IMR-90 (cell line): Measurements from ENCODE around the gene CARD14. TPM values are rescaled to one million over a fixed set of nuclear protein-coding genes. Genes with fewer than 3 reads are reported as not detected.

Experiments used
- ATAC-seq: fragments of 200-7000 bp; cut with Tn5 transposase; 2 replicates; pipeline ENCODE4 v1.9.1; 2020; ENCODE audit warnings: low read depth, mild to moderate bottlenecking, moderate library complexity
- BruUV-seq: library from RNA; stranded (reverse); fragments of 400-500 nt; replicated peaks from 2 replicates; lab custom pipeline; 2021; lab: Mats Ljungman, UMichigan
- CTCF ChIA-PET: fragments of 300-600 bp; formaldehyde crosslinking; extraction: SDS; loops from one replicate; lab custom pipeline; 2021; ENCODE audit warnings: antibody characterized with exemption; lab: Yijun Ruan, JAX
- POLR2A ChIA-PET: fragments of 300-600 bp; sonication (Branson Sonifier 250); formaldehyde crosslinking; loops from one replicate; lab custom pipeline; 2022; ENCODE audit warnings: antibody characterized with exemption; ENCODE audit not compliant: unreplicated experiment; lab: Charles Lee
- DNase-seq: peaks from one replicate; pipeline ENCODE4 v3.0.0; 2013
- H2AFZ ChIP-seq: replicated peaks from 2 replicates; pipeline ENCODE3; 2013; ENCODE audit warnings: low read length, mild to moderate bottlenecking; ENCODE audit not compliant: poor library complexity
- H2AK5ac ChIP-seq: 2 replicates; pipeline ENCODE4 v1.6.1; 2013; ENCODE audit warnings: low read depth, low read length, inconsistent platforms
- H2AK9ac ChIP-seq: replicated peaks from 2 replicates; pipeline ENCODE3; 2013; ENCODE audit warnings: mild to moderate bottlenecking, low read depth, low read length, moderate library complexity; ENCODE audit not compliant: poor library complexity
- H2BK120ac ChIP-seq: 2 replicates; pipeline ENCODE4 v1.6.1; 2013; ENCODE audit warnings: low read depth, low read length, inconsistent platforms
- H2BK15ac ChIP-seq: 3 replicates; pipeline ENCODE4 v1.6.1; 2013; ENCODE audit warnings: low read depth, low read length, inconsistent platforms
- H2BK20ac ChIP-seq: 2 replicates; pipeline ENCODE4 v1.6.1; 2013; ENCODE audit warnings: low read depth, mild to moderate bottlenecking, inconsistent platforms, low read length, moderate library complexity
- H2BK5ac ChIP-seq: 2 replicates; pipeline ENCODE4 v1.6.1; 2013; ENCODE audit warnings: mild to moderate bottlenecking, low read depth, low read length, inconsistent platforms; ENCODE audit not compliant: poor library complexity, severe bottlenecking
- H3K14ac ChIP-seq: replicated peaks from 2 replicates; pipeline ENCODE4 v1.6.1; 2013; ENCODE audit warnings: low read depth, low read length, inconsistent platforms
- H3K18ac ChIP-seq: 2 replicates; pipeline ENCODE4 v1.6.1; 2013; ENCODE audit warnings: low read depth, low read length, control low read depth
- H3K23ac ChIP-seq: 2 replicates; pipeline ENCODE4 v1.6.1; 2013; ENCODE audit warnings: low read depth, low read length, inconsistent platforms
- H3K27ac ChIP-seq: 2 replicates; pipeline ENCODE4 v1.5.1; 2013; ENCODE audit warnings: mild to moderate bottlenecking, control low read depth, low read length; ENCODE audit not compliant: insufficient read depth
- H3K27me3 ChIP-seq: 2 replicates; pipeline ENCODE4 v1.6.1; 2013; ENCODE audit warnings: low read length; ENCODE audit not compliant: control insufficient read depth, insufficient read depth
- H3K36me3 ChIP-seq: 2 replicates; pipeline ENCODE4 v1.6.1; 2013; ENCODE audit warnings: low read length, mixed read lengths; ENCODE audit not compliant: control insufficient read depth, insufficient read depth
- H3K4ac ChIP-seq: 2 replicates; pipeline ENCODE4 v1.6.1; 2013; ENCODE audit warnings: low read depth, low read length, inconsistent platforms
- H3K4me1 ChIP-seq: 2 replicates; pipeline ENCODE4 v1.6.1; 2013; ENCODE audit warnings: low read length, mixed read lengths; ENCODE audit not compliant: control insufficient read depth, insufficient read depth
- H3K4me2 ChIP-seq: 2 replicates; pipeline ENCODE4 v1.6.1; 2013; ENCODE audit warnings: low read depth, mild to moderate bottlenecking, control low read depth, low read length, moderate library complexity
- H3K4me3 ChIP-seq: 2 replicates; pipeline ENCODE4 v1.5.1; 2013; ENCODE audit warnings: low read depth, mild to moderate bottlenecking, control low read depth, low read length, moderate library complexity; ENCODE audit not compliant: insufficient read depth
- H3K56ac ChIP-seq: 2 replicates; pipeline ENCODE4 v1.6.1; 2013; ENCODE audit warnings: low read length, inconsistent platforms; ENCODE audit not compliant: insufficient read depth; ENCODE audit errors: extremely low read depth
- H3K79me1 ChIP-seq, 2 experiments: 2 replicates each; pipeline ENCODE4 v1.6.1; 2013; ENCODE audit warnings: low read length in 2 of 2, inconsistent platforms in 1 of 2, low read depth in 1 of 2
- H3K9ac ChIP-seq: 2 replicates; pipeline ENCODE4 v1.6.1; 2013; ENCODE audit warnings: low read depth, low read length, control low read depth
- H3K9me1 ChIP-seq: 2 replicates; pipeline ENCODE4 v1.6.1; 2013; ENCODE audit warnings: low read length, inconsistent platforms; ENCODE audit not compliant: insufficient read depth
- H3K9me3 ChIP-seq: 2 replicates; pipeline ENCODE4 v1.6.1; 2013; ENCODE audit warnings: low read length; ENCODE audit not compliant: control insufficient read depth, insufficient read depth
- H4K20me1 ChIP-seq: 2 replicates; pipeline ENCODE4 v1.6.1; 2013; ENCODE audit warnings: low read length, inconsistent platforms; ENCODE audit not compliant: insufficient read depth
- H4K5ac ChIP-seq: 2 replicates; pipeline ENCODE4 v1.6.1; 2013; ENCODE audit warnings: mild to moderate bottlenecking, low read depth, low read length, control low read depth
- H4K8ac ChIP-seq, 2 experiments: 2 replicates each; pipeline ENCODE4 v1.6.1; 2013; ENCODE audit warnings: low read depth in 2 of 2, low read length in 2 of 2, control low read depth in 1 of 2, inconsistent platforms in 1 of 2
- H4K91ac ChIP-seq: 2 replicates; pipeline ENCODE4 v1.6.1; 2013; ENCODE audit warnings: low read depth, low read length, inconsistent platforms; ENCODE audit not compliant: insufficient read depth
- CTCF ChIP-seq: conservative IDR thresholded peaks from 2 replicates; pipeline ENCODE4 v1.5.1; 2012; ENCODE audit warnings: mild to moderate bottlenecking, low read depth, low read length, improper control_type of control experiment
- ELK1 ChIP-seq: fragments of 150-350 bp; IDR thresholded peaks from 2 replicates; pipeline ENCODE4 v1.6.1; 2016; ENCODE audit warnings: low read depth, mild to moderate bottlenecking, low read length, moderate library complexity, borderline replicate concordance
- RFX5 ChIP-seq: IDR thresholded peaks from 2 replicates; pipeline ENCODE4 v1.8.0; 2012; ENCODE audit warnings: low read depth, mild to moderate bottlenecking, low read length, moderate library complexity
- WGBS, 2 experiments: methylation state at CpG; one replicate each; pipeline versions ENCODE4 v1.1.5 to v1.1.7; 2013; ENCODE audit warnings: missing lambda C conversion rate in 2 of 2; ENCODE audit not compliant: insufficient read length in 1 of 2; ENCODE audit errors: extremely low coverage in 2 of 2; 5-methylcytosine and 5-hydroxymethylcytosine counted together
- dilution Hi-C: fragments of 300-500 bp; cut with HindIII; formaldehyde crosslinking; loops from one replicate; pipeline ENCODE4 v1.14.3; 2018; ENCODE audit warnings: low sequenced_read_pairs; ENCODE audit not compliant: unreplicated experiment
- in situ Hi-C: fragments of 300-500 bp; cut with MboI; formaldehyde crosslinking; loops from 3 replicates; pipeline ENCODE4 v1.14.3; 2019; ENCODE audit warnings: low sequenced_read_pairs, inconsistent platforms, mixed read lengths
- intact Hi-C: fragments of 100-400 bp; cut with micrococcal nuclease; formaldehyde crosslinking; loops from 2 replicates; pipeline ENCODE4 v1.10.0; 2022
- polyA plus RNA-seq, 3 experiments: library from polyadenylated mRNA; depleted of rRNA; stranded (reverse); fragments of >200 nt; gene quantifications; 2 replicates each; pipeline ENCODE4 v1.2.3, GENCODE V29; 2012; ENCODE audit warnings: low replicate concordance in 1 of 3
- total RNA-seq: library from RNA; depleted of rRNA; stranded (reverse); fragments of >200 nt; gene quantifications from 2 replicates; pipeline ENCODE4 v1.2.3, GENCODE V29; 2012

Gene CARD14
- total and polyA plus RNA-seq, 2 of the 4 experiments (the other 2 are of a cell fraction), result not detected

GRCh38 chr17:80212109-80212508, 42.3 kb downstream of the CARD14 start:
- Histone ChIP-seq H3K4ac (no peak overlapping the region), H3K27ac (no peak overlapping the region), H4K20me1 (peaks cover 11% of the 10 kb centered on the region), H3K9ac (no peak overlapping the region), H3K14ac (no peak overlapping the region), H3K27me3 (no peaks in the 10 kb centered on the region), H3K23ac (no peak overlapping the region), H2BK15ac (no peak overlapping the region), H3K36me3 (peaks cover 75% of the 10 kb centered on the region), H3K4me3 (no peak overlapping the region), H3K9me3 (no peaks in the 10 kb centered on the region), H4K5ac (no peak overlapping the region), H4K8ac (no peak overlapping the region), H3K56ac (no peak overlapping the region), H2BK5ac (no peak overlapping the region), H3K4me2 (no peak overlapping the region), H4K91ac (no peak overlapping the region), H3K4me1 (no peaks in the 10 kb centered on the region), H2AK9ac (no peak overlapping the region), H2AFZ (no peak overlapping the region), H2BK120ac (no peak overlapping the region), H3K9me1 (peaks cover 8% of the 10 kb centered on the region), H2AK5ac (no peak overlapping the region), H3K18ac (no peak overlapping the region), H2BK20ac (no peak overlapping the region), H3K79me1 (peaks cover 6 to 8% of the 10 kb centered on the region in 2 experiments)
- intact Hi-C loops (no loop called here), in situ Hi-C loops (no loop called here), dilution Hi-C loops (no loop called here)
- WGBS, 2 experiments, result 99% methylated on average over 14 of the region's 22 CpGs; no CpG with 5 or more reads in 1 of the 2 experiments
- ChIA-PET POLR2A (no interaction called here), CTCF (no interaction called here)
- no peak for ATAC-seq
- DNase-seq, result no peak
- TF ChIP-seq RFX5, result no peak
- no peak for TF ChIP-seq CTCF
- no peak for TF ChIP-seq ELK1
- BruUV-seq, result no TSS peak
